HCT116 (cell line): ENCODE data around the gene CRY2. TPM values are rescaled to one million over a fixed set of nuclear protein-coding genes. Genes with fewer than 3 reads are reported as not detected.

Source experiments
- ATAC-seq: fragments of 200-7000 bp; cut with Tn5 transposase; 2 replicates; pipeline ENCODE4 v1.9.1; 2020; ENCODE audit warnings: mild to moderate bottlenecking, moderate library complexity
- BruUV-seq: library from RNA; stranded (reverse); fragments of 400-500 nt; replicated peaks from 2 replicates; lab custom pipeline; 2021; lab: Mats Ljungman, UMichigan
- CTCF ChIA-PET: fragments of 300-600 bp; sonication (Branson Sonifier 250); formaldehyde crosslinking; loops from one replicate; lab custom pipeline; 2021; ENCODE audit warnings: antibody characterized with exemption; lab: Charles Lee
- POLR2A ChIA-PET: fragments of 300-600, 350-600 bp; sonication (Branson Sonifier 250); formaldehyde crosslinking; loops from one replicate; lab custom pipeline; 2021; ENCODE audit warnings: antibody characterized with exemption; lab: Charles Lee
- RAD21 ChIA-PET, 2 experiments: fragments of 300-600 bp; sonication (Branson Sonifier 250); formaldehyde crosslinking; loops; one replicate each; lab custom pipeline; 2023; ENCODE audit warnings: low total read pairs in 2 of 2; ENCODE audit not compliant: uncharacterized antibody in 2 of 2, unreplicated experiment in 2 of 2, low non-redundant PET in 1 of 2; lab: Charles Lee
- DNase-seq: peaks from one replicate; pipeline ENCODE4 v3.0.0-alpha.2; 2010; ENCODE audit warnings: low read depth, low spot score
- H2AFZ ChIP-seq: fragments of 200-600 bp; shearing (Covaris generic), sonication (generic); 2 replicates; pipeline ENCODE4 v1.6.1; 2017; ENCODE audit warnings: low read depth, mixed run types, mixed read lengths, antibody characterized with exemption, low read length; ENCODE audit not compliant: poor library complexity, severe bottlenecking
- H3K27ac ChIP-seq: 2 replicates; pipeline ENCODE4 v1.5.1; 2012; ENCODE audit warnings: low read depth, low read length
- H3K27me3 ChIP-seq: fragments of 200-600 bp; sonication (generic); 2 replicates; pipeline ENCODE4 v1.6.1; 2016; ENCODE audit warnings: mixed run types, low read length, mixed read lengths; ENCODE audit not compliant: insufficient read depth
- H3K36me3 ChIP-seq, 2 experiments: fragments of 200-500 bp in 1 of 2; fragments of 200-600 bp in 1 of 2; sonication (Bioruptor generic) in 1 of 2; sonication (generic) in 1 of 2; 2 replicates each; pipeline versions ENCODE4 v1.5.1 to v1.6.1; 2014 to 2016; ENCODE audit warnings: low read length in 2 of 2, inconsistent platforms in 1 of 2, mixed read lengths in 1 of 2, mixed run types in 1 of 2; ENCODE audit not compliant: insufficient read depth in 2 of 2, control insufficient read depth in 1 of 2
- H3K4me1 ChIP-seq, 2 experiments: fragments of 200-600 bp in 1 of 2; sonication (generic) in 1 of 2; 2 replicates each; pipeline versions ENCODE4 v1.5.1 to v1.6.1; 2012 to 2017; ENCODE audit warnings: low read length in 2 of 2, inconsistent platforms in 1 of 2, mild to moderate bottlenecking in 1 of 2, mixed read lengths in 1 of 2, mixed run types in 1 of 2, moderate library complexity in 1 of 2; ENCODE audit not compliant: insufficient read depth in 2 of 2, control insufficient read depth in 1 of 2
- H3K4me2 ChIP-seq: fragments of 200-600 bp; sonication (generic); 2 replicates; pipeline ENCODE4 v1.6.1; 2017; ENCODE audit warnings: mixed run types, low read length, mixed read lengths
- H3K4me3 ChIP-seq, 2 experiments: fragments of 200-600 bp in 1 of 2; sonication (generic) in 1 of 2; replicated peaks in 1 of 2; 2 replicates each; pipeline ENCODE4 v1.5.1; 2011 to 2016; ENCODE audit warnings: low read length in 2 of 2, control low read depth in 1 of 2, low read depth in 1 of 2, mild to moderate bottlenecking in 1 of 2, mixed read lengths in 1 of 2, mixed run types in 1 of 2
- H3K79me2 ChIP-seq: fragments of 200-600 bp; sonication (generic); 2 replicates; pipeline ENCODE4 v1.6.1; 2017; ENCODE audit warnings: mild to moderate bottlenecking, mixed run types, low read length, moderate library complexity, mixed read lengths; ENCODE audit not compliant: insufficient read depth
- H3K9ac ChIP-seq: fragments of 200-600 bp; sonication (generic); 2 replicates; pipeline ENCODE4 v1.6.1; 2016; ENCODE audit warnings: low read length, mixed read lengths
- H3K9me2 ChIP-seq: fragments of 200-600 bp; sonication (generic), shearing (Covaris generic); 2 replicates; pipeline ENCODE4 v1.6.1; 2017; ENCODE audit warnings: mixed run types, mild to moderate bottlenecking, moderate library complexity; ENCODE audit not compliant: insufficient read depth
- H3K9me3 ChIP-seq, 2 experiments: fragments of 200-500 bp in 1 of 2; fragments of 200-600 bp in 1 of 2; sonication (Bioruptor generic) in 1 of 2; sonication (generic) in 1 of 2; 2 replicates each; pipeline ENCODE4 v1.6.1; 2014 to 2017; ENCODE audit warnings: low read length in 2 of 2, mixed read lengths in 2 of 2, inconsistent platforms in 1 of 2, low read depth in 1 of 2, mild to moderate bottlenecking in 1 of 2, mixed run types in 1 of 2, moderate library complexity in 1 of 2; ENCODE audit not compliant: control insufficient read depth in 1 of 2, insufficient read depth in 1 of 2
- H4K20me1 ChIP-seq: fragments of 200-600 bp; sonication (generic), shearing (Covaris generic); 2 replicates; pipeline ENCODE4 v1.6.1; 2017; ENCODE audit warnings: mixed run types, mild to moderate bottlenecking, moderate library complexity; ENCODE audit not compliant: insufficient read depth
- CBX3 ChIP-seq: IDR thresholded peaks from 2 replicates; pipeline ENCODE4 v1.6.1; 2012; ENCODE audit warnings: low read depth
- ELF1 ChIP-seq: IDR thresholded peaks from 2 replicates; pipeline ENCODE4 v1.6.1; 2012; ENCODE audit warnings: low read depth, borderline replicate concordance
- FOSL1 ChIP-seq: IDR thresholded peaks from 2 replicates; pipeline ENCODE4 v1.6.1; 2012; ENCODE audit warnings: low read depth
- JUND ChIP-seq: IDR thresholded peaks from 2 replicates; pipeline ENCODE4 v1.6.1; 2012
- POLR2A ChIP-seq: IDR thresholded peaks from 2 replicates; pipeline ENCODE4 v1.7.0; 2011; ENCODE audit warnings: borderline replicate concordance; ENCODE audit not compliant: insufficient read depth, insufficient read length; ENCODE audit errors: extremely low read depth
- POLR2AphosphoS5 ChIP-seq: IDR thresholded peaks from 2 replicates; pipeline ENCODE4 v1.6.1; 2011; ENCODE audit warnings: mild to moderate bottlenecking, low read depth, low read length, moderate library complexity
- REST ChIP-seq: IDR thresholded peaks from 2 replicates; pipeline ENCODE4 v1.6.1; 2012; ENCODE audit warnings: low read depth
- SP1 ChIP-seq: IDR thresholded peaks from 2 replicates; pipeline ENCODE4 v1.6.1; 2012; ENCODE audit warnings: low read depth
- SRF ChIP-seq: IDR thresholded peaks from 2 replicates; pipeline ENCODE4 v1.6.1; 2012; ENCODE audit warnings: low read depth
- TCF7L2 ChIP-seq: IDR thresholded peaks from 2 replicates; pipeline ENCODE4 v1.7.0; 2011; ENCODE audit warnings: borderline replicate concordance, inconsistent platforms; ENCODE audit not compliant: insufficient read depth, insufficient read length; ENCODE audit errors: extremely low read depth
- YY1 ChIP-seq: IDR thresholded peaks from 2 replicates; pipeline ENCODE4 v1.6.1; 2011; ENCODE audit warnings: low read length, low read depth, moderate library complexity, mild to moderate bottlenecking; ENCODE audit not compliant: insufficient replicate concordance; ENCODE audit errors: extremely low read depth
- ZNF274 ChIP-seq: fragments of 200-500 bp; sonication (Bioruptor generic); IDR thresholded peaks from 2 replicates; pipeline ENCODE4 v1.6.1; 2014; ENCODE audit warnings: mild to moderate bottlenecking, low read depth, low read length, inconsistent platforms
- intact Hi-C: fragments of 100-400 bp; cut with micrococcal nuclease; formaldehyde crosslinking; loops from 2 replicates; pipeline ENCODE4 v1.10.0; 2022
- total RNA-seq: library from RNA; stranded (reverse); gene quantifications from one replicate; pipeline ENCODE4 v1.2.1, GENCODE V29; 2021; ENCODE audit not compliant: unreplicated experiment
- TF ChIP-seq, protein P1 (sequence below): IDR thresholded peaks from 2 replicates; pipeline ENCODE4 v1.6.1; 2011; ENCODE audit warnings: mild to moderate bottlenecking, low read length, moderate library complexity; ENCODE audit not compliant: insufficient replicate concordance; ENCODE audit errors: extremely low read depth
- TF ChIP-seq, protein P2 (sequence below): IDR thresholded peaks from 2 replicates; pipeline ENCODE4 v1.6.1; 2012
- TF ChIP-seq, protein P3 (sequence below): IDR thresholded peaks from 2 replicates; pipeline ENCODE4 v1.6.1; 2012

Gene CRY2
- total RNA-seq, 1 experiment from 2014 or later: 18.0 TPM

GRCh38 chr11:45918962-45919675 lies 71.8 kb downstream of the CRY2 start (continued):
- TF ChIP-seq, protein P1, sequence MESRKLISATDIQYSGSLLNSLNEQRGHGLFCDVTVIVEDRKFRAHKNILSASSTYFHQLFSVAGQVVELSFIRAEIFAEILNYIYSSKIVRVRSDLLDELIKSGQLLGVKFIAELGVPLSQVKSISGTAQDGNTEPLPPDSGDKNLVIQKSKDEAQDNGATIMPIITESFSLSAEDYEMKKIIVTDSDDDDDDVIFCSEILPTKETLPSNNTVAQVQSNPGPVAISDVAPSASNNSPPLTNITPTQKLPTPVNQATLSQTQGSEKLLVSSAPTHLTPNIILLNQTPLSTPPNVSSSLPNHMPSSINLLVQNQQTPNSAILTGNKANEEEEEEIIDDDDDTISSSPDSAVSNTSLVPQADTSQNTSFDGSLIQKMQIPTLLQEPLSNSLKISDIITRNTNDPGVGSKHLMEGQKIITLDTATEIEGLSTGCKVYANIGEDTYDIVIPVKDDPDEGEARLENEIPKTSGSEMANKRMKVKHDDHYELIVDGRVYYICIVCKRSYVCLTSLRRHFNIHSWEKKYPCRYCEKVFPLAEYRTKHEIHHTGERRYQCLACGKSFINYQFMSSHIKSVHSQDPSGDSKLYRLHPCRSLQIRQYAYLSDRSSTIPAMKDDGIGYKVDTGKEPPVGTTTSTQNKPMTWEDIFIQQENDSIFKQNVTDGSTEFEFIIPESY: no peak
- TF ChIP-seq POLR2AphosphoS5: no peak
- no peak for TF ChIP-seq FOSL1
- no peak for TF ChIP-seq SRF
- TF ChIP-seq, protein P2, sequence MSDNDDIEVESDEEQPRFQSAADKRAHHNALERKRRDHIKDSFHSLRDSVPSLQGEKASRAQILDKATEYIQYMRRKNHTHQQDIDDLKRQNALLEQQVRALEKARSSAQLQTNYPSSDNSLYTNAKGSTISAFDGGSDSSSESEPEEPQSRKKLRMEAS: no peak
- no peak for TF ChIP-seq SP1
- no peak for TF ChIP-seq POLR2A
- TF ChIP-seq, protein P3, sequence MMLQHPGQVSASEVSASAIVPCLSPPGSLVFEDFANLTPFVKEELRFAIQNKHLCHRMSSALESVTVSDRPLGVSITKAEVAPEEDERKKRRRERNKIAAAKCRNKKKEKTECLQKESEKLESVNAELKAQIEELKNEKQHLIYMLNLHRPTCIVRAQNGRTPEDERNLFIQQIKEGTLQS: no peak
- no peak for TF ChIP-seq JUND

DNA sequence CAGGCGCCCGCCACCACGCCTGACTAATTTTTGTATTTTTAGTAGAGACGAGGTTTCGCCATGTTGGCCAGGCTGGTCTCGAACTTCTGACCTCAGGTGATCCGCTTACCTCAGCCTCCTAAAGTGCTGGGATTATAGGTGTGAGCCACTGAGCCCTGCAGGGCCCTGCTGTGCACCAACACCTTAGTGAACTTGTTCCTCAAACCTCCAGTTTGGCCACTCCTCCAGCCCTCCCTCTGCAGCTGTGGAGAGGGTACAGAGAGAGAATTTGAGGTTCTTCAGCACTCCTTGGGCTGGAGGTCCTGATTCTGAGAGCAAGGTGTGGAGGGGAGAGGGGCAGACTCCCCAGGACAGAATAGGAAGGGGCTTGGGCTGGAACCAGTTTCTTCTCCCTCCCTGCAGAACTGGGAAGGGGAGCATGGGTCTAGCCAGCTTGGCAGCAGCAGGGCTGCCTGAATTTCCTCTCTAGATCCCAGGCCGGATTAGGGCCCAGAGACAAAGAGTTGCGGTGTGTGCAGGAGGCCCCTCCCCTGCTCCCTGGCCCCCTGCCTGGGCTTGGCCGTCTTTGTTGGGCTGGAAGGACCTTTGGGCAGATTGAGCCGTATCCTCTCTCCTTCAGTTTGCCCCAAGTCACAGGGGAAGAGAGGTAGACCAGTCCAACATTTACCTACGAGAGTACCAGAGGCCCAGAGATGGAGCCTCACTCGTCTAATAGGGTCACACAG lies 72.7 kb downstream of the CRY2 start:
- intact Hi-C loops: no loop called here
- Histone ChIP-seq H3K9me2 (no peaks in the 10 kb centered on the region), H2AFZ (no peak overlapping the region), H3K9me3 (no peaks in the 10 kb centered on the region), H3K4me1 (peaks cover 17 to 31% of the 10 kb centered on the region in 2 experiments), H3K79me2 (peaks cover 27% of the 10 kb centered on the region), H3K36me3 (peaks cover 0 to 12% of the 10 kb centered on the region in 2 experiments; a peak in 3 of 4 replicates), H4K20me1 (no peaks in the 10 kb centered on the region), H3K27me3 (no peaks in the 10 kb centered on the region), H3K4me3 (no peak overlapping the region), H3K27ac (no peak overlapping the region), H3K4me2 (no peak overlapping the region), H3K9ac (no peak overlapping the region)
- ChIA-PET POLR2A (no interaction called here), RAD21 (no interaction called here), CTCF (no interaction called here)
- no TSS peak for BruUV-seq
- DNase-seq: no peak
- no peak for ATAC-seq
- TF ChIP-seq, protein P1: no peak
- TF ChIP-seq ELF1 (no peak), TCF7L2 (no peak), YY1 (no peak), REST (no peak), FOSL1 (no peak), CBX3 (no peak), ZNF274 (no peak)
